IMR-90 (cell line): ENCODE results near the gene SFTPA1. TPM values are rescaled to one million over a fixed set of nuclear protein-coding genes. Genes with fewer than 3 reads are reported as not detected.
"Not testable (repeated sequence)": the region's sequence is repeated elsewhere in the genome, so short reads cannot be mapped to it uniquely, and the experiment has no call there.

Experiments
- ATAC-seq: fragments of 200-7000 bp; cut with Tn5 transposase; 2 replicates; pipeline ENCODE4 v1.9.1; 2020; ENCODE audit warnings: low read depth, mild to moderate bottlenecking, moderate library complexity
- BruUV-seq: library from RNA; stranded (reverse); fragments of 400-500 nt; replicated peaks from 2 replicates; lab custom pipeline; 2021; lab: Mats Ljungman, UMichigan
- CTCF ChIA-PET: fragments of 300-600 bp; formaldehyde crosslinking; extraction: SDS; loops from one replicate; lab custom pipeline; 2021; ENCODE audit warnings: antibody characterized with exemption; lab: Yijun Ruan, JAX
- POLR2A ChIA-PET: fragments of 300-600 bp; sonication (Branson Sonifier 250); formaldehyde crosslinking; loops from one replicate; lab custom pipeline; 2022; ENCODE audit warnings: antibody characterized with exemption; ENCODE audit not compliant: unreplicated experiment; lab: Charles Lee
- DNase-seq: peaks from one replicate; pipeline ENCODE4 v3.0.0; 2013
- H2AFZ ChIP-seq: replicated peaks from 2 replicates; pipeline ENCODE3; 2013; ENCODE audit warnings: low read length, mild to moderate bottlenecking; ENCODE audit not compliant: poor library complexity
- H2AK5ac ChIP-seq: 2 replicates; pipeline ENCODE4 v1.6.1; 2013; ENCODE audit warnings: low read depth, low read length, inconsistent platforms
- H2AK9ac ChIP-seq: replicated peaks from 2 replicates; pipeline ENCODE3; 2013; ENCODE audit warnings: mild to moderate bottlenecking, low read depth, low read length, moderate library complexity; ENCODE audit not compliant: poor library complexity
- H2BK120ac ChIP-seq: 2 replicates; pipeline ENCODE4 v1.6.1; 2013; ENCODE audit warnings: low read depth, low read length, inconsistent platforms
- H2BK15ac ChIP-seq: 3 replicates; pipeline ENCODE4 v1.6.1; 2013; ENCODE audit warnings: low read depth, low read length, inconsistent platforms
- H2BK20ac ChIP-seq: 2 replicates; pipeline ENCODE4 v1.6.1; 2013; ENCODE audit warnings: low read depth, mild to moderate bottlenecking, inconsistent platforms, low read length, moderate library complexity
- H2BK5ac ChIP-seq: 2 replicates; pipeline ENCODE4 v1.6.1; 2013; ENCODE audit warnings: mild to moderate bottlenecking, low read depth, low read length, inconsistent platforms; ENCODE audit not compliant: poor library complexity, severe bottlenecking
- H3K14ac ChIP-seq: replicated peaks from 2 replicates; pipeline ENCODE4 v1.6.1; 2013; ENCODE audit warnings: low read depth, low read length, inconsistent platforms
- H3K18ac ChIP-seq: 2 replicates; pipeline ENCODE4 v1.6.1; 2013; ENCODE audit warnings: low read depth, low read length, control low read depth
- H3K23ac ChIP-seq: 2 replicates; pipeline ENCODE4 v1.6.1; 2013; ENCODE audit warnings: low read depth, low read length, inconsistent platforms
- H3K27ac ChIP-seq: 2 replicates; pipeline ENCODE4 v1.5.1; 2013; ENCODE audit warnings: mild to moderate bottlenecking, control low read depth, low read length; ENCODE audit not compliant: insufficient read depth
- H3K27me3 ChIP-seq: 2 replicates; pipeline ENCODE4 v1.6.1; 2013; ENCODE audit warnings: low read length; ENCODE audit not compliant: control insufficient read depth, insufficient read depth
- H3K36me3 ChIP-seq: 2 replicates; pipeline ENCODE4 v1.6.1; 2013; ENCODE audit warnings: low read length, mixed read lengths; ENCODE audit not compliant: control insufficient read depth, insufficient read depth
- H3K4ac ChIP-seq: 2 replicates; pipeline ENCODE4 v1.6.1; 2013; ENCODE audit warnings: low read depth, low read length, inconsistent platforms
- H3K4me1 ChIP-seq: 2 replicates; pipeline ENCODE4 v1.6.1; 2013; ENCODE audit warnings: low read length, mixed read lengths; ENCODE audit not compliant: control insufficient read depth, insufficient read depth
- H3K4me2 ChIP-seq: 2 replicates; pipeline ENCODE4 v1.6.1; 2013; ENCODE audit warnings: low read depth, mild to moderate bottlenecking, control low read depth, low read length, moderate library complexity
- H3K4me3 ChIP-seq: 2 replicates; pipeline ENCODE4 v1.5.1; 2013; ENCODE audit warnings: low read depth, mild to moderate bottlenecking, control low read depth, low read length, moderate library complexity; ENCODE audit not compliant: insufficient read depth
- H3K56ac ChIP-seq: 2 replicates; pipeline ENCODE4 v1.6.1; 2013; ENCODE audit warnings: low read length, inconsistent platforms; ENCODE audit not compliant: insufficient read depth; ENCODE audit errors: extremely low read depth
- H3K79me1 ChIP-seq, 2 experiments: 2 replicates each; pipeline ENCODE4 v1.6.1; 2013; ENCODE audit warnings: low read length in 2 of 2, inconsistent platforms in 1 of 2, low read depth in 1 of 2
- H3K9ac ChIP-seq: 2 replicates; pipeline ENCODE4 v1.6.1; 2013; ENCODE audit warnings: low read depth, low read length, control low read depth
- H3K9me1 ChIP-seq: 2 replicates; pipeline ENCODE4 v1.6.1; 2013; ENCODE audit warnings: low read length, inconsistent platforms; ENCODE audit not compliant: insufficient read depth
- H3K9me3 ChIP-seq: 2 replicates; pipeline ENCODE4 v1.6.1; 2013; ENCODE audit warnings: low read length; ENCODE audit not compliant: control insufficient read depth, insufficient read depth
- H4K20me1 ChIP-seq: 2 replicates; pipeline ENCODE4 v1.6.1; 2013; ENCODE audit warnings: low read length, inconsistent platforms; ENCODE audit not compliant: insufficient read depth
- H4K5ac ChIP-seq: 2 replicates; pipeline ENCODE4 v1.6.1; 2013; ENCODE audit warnings: mild to moderate bottlenecking, low read depth, low read length, control low read depth
- H4K8ac ChIP-seq, 2 experiments: 2 replicates each; pipeline ENCODE4 v1.6.1; 2013; ENCODE audit warnings: low read depth in 2 of 2, low read length in 2 of 2, control low read depth in 1 of 2, inconsistent platforms in 1 of 2
- H4K91ac ChIP-seq: 2 replicates; pipeline ENCODE4 v1.6.1; 2013; ENCODE audit warnings: low read depth, low read length, inconsistent platforms; ENCODE audit not compliant: insufficient read depth
- WGBS, 2 experiments: methylation state at CpG; one replicate each; pipeline versions ENCODE4 v1.1.5 to v1.1.7; 2013; ENCODE audit warnings: missing lambda C conversion rate in 2 of 2; ENCODE audit not compliant: insufficient read length in 1 of 2; ENCODE audit errors: extremely low coverage in 2 of 2; 5-methylcytosine and 5-hydroxymethylcytosine counted together
- dilution Hi-C: fragments of 300-500 bp; cut with HindIII; formaldehyde crosslinking; loops from one replicate; pipeline ENCODE4 v1.14.3; 2018; ENCODE audit warnings: low sequenced_read_pairs; ENCODE audit not compliant: unreplicated experiment
- in situ Hi-C: fragments of 300-500 bp; cut with MboI; formaldehyde crosslinking; loops from 3 replicates; pipeline ENCODE4 v1.14.3; 2019; ENCODE audit warnings: low sequenced_read_pairs, inconsistent platforms, mixed read lengths
- intact Hi-C: fragments of 100-400 bp; cut with micrococcal nuclease; formaldehyde crosslinking; loops from 2 replicates; pipeline ENCODE4 v1.10.0; 2022
- polyA plus RNA-seq, 3 experiments: library from polyadenylated mRNA; depleted of rRNA; stranded (reverse); fragments of >200 nt; gene quantifications; 2 replicates each; pipeline ENCODE4 v1.2.3, GENCODE V29; 2012; ENCODE audit warnings: low replicate concordance in 1 of 3
- total RNA-seq: library from RNA; depleted of rRNA; stranded (reverse); fragments of >200 nt; gene quantifications from 2 replicates; pipeline ENCODE4 v1.2.3, GENCODE V29; 2012

SFTPA1 gene
- total and polyA plus RNA-seq, 2 of the 4 experiments (the other 2 are of a cell fraction) = not detected

- intact Hi-C loops, H3K36me3 ChIP-seq, POLR2A ChIA-PET, H3K56ac ChIP-seq, H3K4me3 ChIP-seq, H3K27ac ChIP-seq, BruUV-seq, H3K23ac ChIP-seq, CTCF ChIA-PET, H2BK120ac ChIP-seq, H2BK20ac ChIP-seq, H3K4ac ChIP-seq, H3K4me1 ChIP-seq, dilution Hi-C loops, H2AK9ac ChIP-seq, H4K20me1 ChIP-seq, H3K18ac ChIP-seq, H2BK5ac ChIP-seq, H3K9ac ChIP-seq, ATAC-seq, H4K8ac ChIP-seq, in situ Hi-C loops, H4K5ac ChIP-seq, H3K14ac ChIP-seq, H2BK15ac ChIP-seq, H3K9me3 ChIP-seq, H4K91ac ChIP-seq, H2AK5ac ChIP-seq, H2AFZ ChIP-seq, H3K79me1 ChIP-seq, H3K9me1 ChIP-seq, H3K4me2 ChIP-seq: not testable (repeated sequence)
- peaks cover 20% of the 10 kb centered on the region for H3K27me3 ChIP-seq
- DNase-seq = peak; percentile 15
- WGBS, 2 experiments = 93% methylated on average over 5 of the region's 18 CpGs; no CpG with 5 or more reads in 1 of the 2 experiments
Observed at GRCh38 chr10:79611193-79611976, 646 bp downstream of the SFTPA1 start.
